IMR-90 (cell line): ENCODE measurements around the gene MAMLD1. TPM values are rescaled to one million over a fixed set of nuclear protein-coding genes. Genes with fewer than 3 reads are reported as not detected.

ENCODE experiments used
- ATAC-seq: fragments of 200-7000 bp; cut with Tn5 transposase; 2 replicates; pipeline ENCODE4 v1.9.1; 2020; ENCODE audit warnings: low read depth, mild to moderate bottlenecking, moderate library complexity
- BruUV-seq: library from RNA; stranded (reverse); fragments of 400-500 nt; replicated peaks from 2 replicates; lab custom pipeline; 2021; lab: Mats Ljungman, UMichigan
- CTCF ChIA-PET: fragments of 300-600 bp; formaldehyde crosslinking; extraction: SDS; loops from one replicate; lab custom pipeline; 2021; ENCODE audit warnings: antibody characterized with exemption; lab: Yijun Ruan, JAX
- POLR2A ChIA-PET: fragments of 300-600 bp; sonication (Branson Sonifier 250); formaldehyde crosslinking; loops from one replicate; lab custom pipeline; 2022; ENCODE audit warnings: antibody characterized with exemption; ENCODE audit not compliant: unreplicated experiment; lab: Charles Lee
- DNase-seq: peaks from one replicate; pipeline ENCODE4 v3.0.0; 2013
- H2AFZ ChIP-seq: replicated peaks from 2 replicates; pipeline ENCODE3; 2013; ENCODE audit warnings: low read length, mild to moderate bottlenecking; ENCODE audit not compliant: poor library complexity
- H2AK5ac ChIP-seq: 2 replicates; pipeline ENCODE4 v1.6.1; 2013; ENCODE audit warnings: low read depth, low read length, inconsistent platforms
- H2AK9ac ChIP-seq: replicated peaks from 2 replicates; pipeline ENCODE3; 2013; ENCODE audit warnings: mild to moderate bottlenecking, low read depth, low read length, moderate library complexity; ENCODE audit not compliant: poor library complexity
- H2BK120ac ChIP-seq: 2 replicates; pipeline ENCODE4 v1.6.1; 2013; ENCODE audit warnings: low read depth, low read length, inconsistent platforms
- H2BK15ac ChIP-seq: 3 replicates; pipeline ENCODE4 v1.6.1; 2013; ENCODE audit warnings: low read depth, low read length, inconsistent platforms
- H2BK20ac ChIP-seq: 2 replicates; pipeline ENCODE4 v1.6.1; 2013; ENCODE audit warnings: low read depth, mild to moderate bottlenecking, inconsistent platforms, low read length, moderate library complexity
- H2BK5ac ChIP-seq: 2 replicates; pipeline ENCODE4 v1.6.1; 2013; ENCODE audit warnings: mild to moderate bottlenecking, low read depth, low read length, inconsistent platforms; ENCODE audit not compliant: poor library complexity, severe bottlenecking
- H3K14ac ChIP-seq: replicated peaks from 2 replicates; pipeline ENCODE4 v1.6.1; 2013; ENCODE audit warnings: low read depth, low read length, inconsistent platforms
- H3K18ac ChIP-seq: 2 replicates; pipeline ENCODE4 v1.6.1; 2013; ENCODE audit warnings: low read depth, low read length, control low read depth
- H3K23ac ChIP-seq: 2 replicates; pipeline ENCODE4 v1.6.1; 2013; ENCODE audit warnings: low read depth, low read length, inconsistent platforms
- H3K27ac ChIP-seq: 2 replicates; pipeline ENCODE4 v1.5.1; 2013; ENCODE audit warnings: mild to moderate bottlenecking, control low read depth, low read length; ENCODE audit not compliant: insufficient read depth
- H3K27me3 ChIP-seq: 2 replicates; pipeline ENCODE4 v1.6.1; 2013; ENCODE audit warnings: low read length; ENCODE audit not compliant: control insufficient read depth, insufficient read depth
- H3K36me3 ChIP-seq: 2 replicates; pipeline ENCODE4 v1.6.1; 2013; ENCODE audit warnings: low read length, mixed read lengths; ENCODE audit not compliant: control insufficient read depth, insufficient read depth
- H3K4ac ChIP-seq: 2 replicates; pipeline ENCODE4 v1.6.1; 2013; ENCODE audit warnings: low read depth, low read length, inconsistent platforms
- H3K4me1 ChIP-seq: 2 replicates; pipeline ENCODE4 v1.6.1; 2013; ENCODE audit warnings: low read length, mixed read lengths; ENCODE audit not compliant: control insufficient read depth, insufficient read depth
- H3K4me2 ChIP-seq: 2 replicates; pipeline ENCODE4 v1.6.1; 2013; ENCODE audit warnings: low read depth, mild to moderate bottlenecking, control low read depth, low read length, moderate library complexity
- H3K4me3 ChIP-seq: 2 replicates; pipeline ENCODE4 v1.5.1; 2013; ENCODE audit warnings: low read depth, mild to moderate bottlenecking, control low read depth, low read length, moderate library complexity; ENCODE audit not compliant: insufficient read depth
- H3K56ac ChIP-seq: 2 replicates; pipeline ENCODE4 v1.6.1; 2013; ENCODE audit warnings: low read length, inconsistent platforms; ENCODE audit not compliant: insufficient read depth; ENCODE audit errors: extremely low read depth
- H3K79me1 ChIP-seq, 2 experiments: 2 replicates each; pipeline ENCODE4 v1.6.1; 2013; ENCODE audit warnings: low read length in 2 of 2, inconsistent platforms in 1 of 2, low read depth in 1 of 2
- H3K9ac ChIP-seq: 2 replicates; pipeline ENCODE4 v1.6.1; 2013; ENCODE audit warnings: low read depth, low read length, control low read depth
- H3K9me1 ChIP-seq: 2 replicates; pipeline ENCODE4 v1.6.1; 2013; ENCODE audit warnings: low read length, inconsistent platforms; ENCODE audit not compliant: insufficient read depth
- H3K9me3 ChIP-seq: 2 replicates; pipeline ENCODE4 v1.6.1; 2013; ENCODE audit warnings: low read length; ENCODE audit not compliant: control insufficient read depth, insufficient read depth
- H4K20me1 ChIP-seq: 2 replicates; pipeline ENCODE4 v1.6.1; 2013; ENCODE audit warnings: low read length, inconsistent platforms; ENCODE audit not compliant: insufficient read depth
- H4K5ac ChIP-seq: 2 replicates; pipeline ENCODE4 v1.6.1; 2013; ENCODE audit warnings: mild to moderate bottlenecking, low read depth, low read length, control low read depth
- H4K8ac ChIP-seq, 2 experiments: 2 replicates each; pipeline ENCODE4 v1.6.1; 2013; ENCODE audit warnings: low read depth in 2 of 2, low read length in 2 of 2, control low read depth in 1 of 2, inconsistent platforms in 1 of 2
- H4K91ac ChIP-seq: 2 replicates; pipeline ENCODE4 v1.6.1; 2013; ENCODE audit warnings: low read depth, low read length, inconsistent platforms; ENCODE audit not compliant: insufficient read depth
- BHLHE40 ChIP-seq: fragments of 150-350 bp; IDR thresholded peaks from 2 replicates; pipeline ENCODE4 v1.6.1; 2016; ENCODE audit warnings: mild to moderate bottlenecking, low read depth, low read length
- CEBPB ChIP-seq: IDR thresholded peaks from 2 replicates; pipeline ENCODE4 v1.6.1; 2012; ENCODE audit warnings: low read depth, low read length, improper control_type of control experiment
- MXI1 ChIP-seq: IDR thresholded peaks from 2 replicates; pipeline ENCODE4 v1.6.1; 2012; ENCODE audit warnings: low read depth, mild to moderate bottlenecking, low read length, moderate library complexity, borderline replicate concordance
- WGBS, 2 experiments: methylation state at CpG; one replicate each; pipeline versions ENCODE4 v1.1.5 to v1.1.7; 2013; ENCODE audit warnings: missing lambda C conversion rate in 2 of 2; ENCODE audit not compliant: insufficient read length in 1 of 2; ENCODE audit errors: extremely low coverage in 2 of 2; 5-methylcytosine and 5-hydroxymethylcytosine counted together
- dilution Hi-C: fragments of 300-500 bp; cut with HindIII; formaldehyde crosslinking; loops from one replicate; pipeline ENCODE4 v1.14.3; 2018; ENCODE audit warnings: low sequenced_read_pairs; ENCODE audit not compliant: unreplicated experiment
- in situ Hi-C: fragments of 300-500 bp; cut with MboI; formaldehyde crosslinking; loops from 3 replicates; pipeline ENCODE4 v1.14.3; 2019; ENCODE audit warnings: low sequenced_read_pairs, inconsistent platforms, mixed read lengths
- intact Hi-C: fragments of 100-400 bp; cut with micrococcal nuclease; formaldehyde crosslinking; loops from 2 replicates; pipeline ENCODE4 v1.10.0; 2022
- polyA plus RNA-seq, 3 experiments: library from polyadenylated mRNA; depleted of rRNA; stranded (reverse); fragments of >200 nt; gene quantifications; 2 replicates each; pipeline ENCODE4 v1.2.3, GENCODE V29; 2012; ENCODE audit warnings: low replicate concordance in 1 of 3
- total RNA-seq: library from RNA; depleted of rRNA; stranded (reverse); fragments of >200 nt; gene quantifications from 2 replicates; pipeline ENCODE4 v1.2.3, GENCODE V29; 2012
- TF ChIP-seq, protein P1 (sequence below): fragments of 150-350 bp; IDR thresholded peaks from 2 replicates; pipeline ENCODE4 v1.6.1; 2016; ENCODE audit warnings: low read depth, mild to moderate bottlenecking, low read length, moderate library complexity, borderline replicate concordance

The MAMLD1 gene
- total and polyA plus RNA-seq, 2 of the 4 experiments (the other 2 are of a cell fraction) = 1.4 to 11.0 TPM

DNA sequence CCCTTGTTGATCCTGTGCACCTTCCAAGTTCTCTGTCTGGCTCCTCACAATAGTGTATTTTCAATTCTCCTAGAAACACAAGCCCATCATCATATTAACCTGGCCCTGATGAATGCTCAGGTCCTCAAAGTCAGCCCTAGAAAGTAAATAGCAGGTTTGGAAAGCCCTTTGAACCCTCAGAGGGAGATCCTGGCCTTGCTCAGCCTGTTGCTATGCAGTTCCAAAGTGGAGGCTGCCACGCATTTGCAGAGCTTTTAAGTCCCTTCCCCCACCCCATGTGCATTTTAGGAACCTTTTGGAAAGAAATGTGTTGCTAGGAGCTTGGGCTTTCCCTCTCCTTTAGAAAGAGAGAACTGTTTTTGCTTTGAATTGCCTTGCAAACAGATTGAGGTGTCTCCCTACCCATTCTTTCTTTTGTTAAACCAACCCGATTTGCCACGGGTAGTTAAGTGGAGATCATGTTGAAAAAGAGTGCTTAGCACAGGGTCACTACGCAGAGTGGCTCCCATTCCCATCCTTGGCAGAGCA is 12.2 kb downstream of the MAMLD1 start:
- ATAC-seq = no peak
- POLR2A ChIA-PET = no interaction called here
- Histone ChIP-seq H2AK5ac (no peak overlapping the region), H4K5ac (no peak overlapping the region), H4K91ac (no peak overlapping the region), H3K79me1 (peaks cover 15 to 41% of the 10 kb centered on the region in 2 experiments; a peak in 3 of 4 replicates), H3K4me1 (no peaks in the 10 kb centered on the region), H3K9me3 (no peaks in the 10 kb centered on the region), H2AK9ac (peak overlapping the region; percentile 5), H3K27me3 (no peaks in the 10 kb centered on the region), H4K8ac (no peak overlapping the region), H2BK20ac (no peak overlapping the region), H3K23ac (no peak overlapping the region), H3K4ac (no peak overlapping the region), H3K18ac (no peak overlapping the region), H3K9me1 (no peaks in the 10 kb centered on the region; the same call in 1 of the 2 replicates), H2BK15ac (no peak overlapping the region), H4K20me1 (peaks cover 3% of the 10 kb centered on the region), H2AFZ (no peak overlapping the region), H3K4me2 (no peak overlapping the region), H2BK5ac (no peak overlapping the region), H3K56ac (no peak overlapping the region), H3K36me3 (no peaks in the 10 kb centered on the region), H2BK120ac (no peak overlapping the region), H3K9ac (no peak overlapping the region), H3K4me3 (no peak overlapping the region), H3K27ac (no peak overlapping the region), H3K14ac (no peak overlapping the region)
- no CpG with 5 or more reads among the region's 4 CpGs for WGBS, 2 experiments
- dilution Hi-C loops (no loop called here), in situ Hi-C loops (no loop called here), intact Hi-C loops (no loop called here)
- peak; percentile 6 for DNase-seq
- no TSS peak for BruUV-seq
- CTCF ChIA-PET = no interaction called here
- TF ChIP-seq MXI1 (no peak), CEBPB (no peak), BHLHE40 (no peak)
- TF ChIP-seq, protein P1, sequence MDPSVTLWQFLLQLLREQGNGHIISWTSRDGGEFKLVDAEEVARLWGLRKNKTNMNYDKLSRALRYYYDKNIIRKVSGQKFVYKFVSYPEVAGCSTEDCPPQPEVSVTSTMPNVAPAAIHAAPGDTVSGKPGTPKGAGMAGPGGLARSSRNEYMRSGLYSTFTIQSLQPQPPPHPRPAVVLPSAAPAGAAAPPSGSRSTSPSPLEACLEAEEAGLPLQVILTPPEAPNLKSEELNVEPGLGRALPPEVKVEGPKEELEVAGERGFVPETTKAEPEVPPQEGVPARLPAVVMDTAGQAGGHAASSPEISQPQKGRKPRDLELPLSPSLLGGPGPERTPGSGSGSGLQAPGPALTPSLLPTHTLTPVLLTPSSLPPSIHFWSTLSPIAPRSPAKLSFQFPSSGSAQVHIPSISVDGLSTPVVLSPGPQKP = no peak
